GDM1 (cell line): ENCODE measurements around the gene CD320.
A peak's percentile ranks its signal among the peaks of the same experiment; 100 is the strongest.
"Not testable (repeated sequence)": the region's sequence is repeated elsewhere in the genome, so short reads cannot be mapped to it uniquely, and the experiment has no call there.

ENCODE experiments used
- DNase-seq: peaks from one replicate; lab custom pipeline; 2025; lab: John Stamatoyannopoulos, UW

Gene CD320

DNA sequence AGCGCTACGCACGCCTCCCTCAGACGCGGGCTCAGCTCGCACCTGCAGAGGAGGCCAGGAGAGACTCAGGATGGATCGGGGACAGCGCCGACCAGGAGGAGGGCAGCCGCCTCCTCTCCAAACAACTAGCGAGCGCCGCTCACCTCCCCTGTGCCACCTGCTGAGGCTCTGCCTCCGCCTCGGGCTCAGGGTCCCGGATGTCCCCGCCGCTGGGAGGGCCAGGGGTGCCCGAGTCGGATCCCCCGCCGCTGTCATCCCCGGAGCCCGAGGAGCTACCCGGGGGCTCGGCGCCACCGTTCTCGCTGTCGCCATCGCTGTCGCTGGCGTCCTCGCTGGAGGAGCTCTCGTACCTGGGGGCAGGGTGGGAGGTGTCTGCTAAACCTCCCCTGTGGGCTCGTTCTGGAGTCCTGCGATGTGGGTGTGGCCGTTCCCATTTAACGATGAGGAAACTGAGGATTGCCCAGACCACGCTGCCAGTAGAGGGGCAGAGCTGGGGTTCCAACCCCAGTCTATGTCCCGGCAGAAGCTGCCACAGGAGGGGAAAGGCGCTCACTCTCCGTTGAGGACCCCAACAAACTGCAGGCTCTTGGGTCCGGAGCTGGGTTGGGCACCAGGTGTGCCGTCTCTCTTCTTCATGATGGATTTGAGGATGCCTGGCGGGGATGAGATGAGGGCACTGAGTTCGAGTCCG is 25.8 kb upstream of the CD320 start:
- DNase-seq, result no peak

DNA sequence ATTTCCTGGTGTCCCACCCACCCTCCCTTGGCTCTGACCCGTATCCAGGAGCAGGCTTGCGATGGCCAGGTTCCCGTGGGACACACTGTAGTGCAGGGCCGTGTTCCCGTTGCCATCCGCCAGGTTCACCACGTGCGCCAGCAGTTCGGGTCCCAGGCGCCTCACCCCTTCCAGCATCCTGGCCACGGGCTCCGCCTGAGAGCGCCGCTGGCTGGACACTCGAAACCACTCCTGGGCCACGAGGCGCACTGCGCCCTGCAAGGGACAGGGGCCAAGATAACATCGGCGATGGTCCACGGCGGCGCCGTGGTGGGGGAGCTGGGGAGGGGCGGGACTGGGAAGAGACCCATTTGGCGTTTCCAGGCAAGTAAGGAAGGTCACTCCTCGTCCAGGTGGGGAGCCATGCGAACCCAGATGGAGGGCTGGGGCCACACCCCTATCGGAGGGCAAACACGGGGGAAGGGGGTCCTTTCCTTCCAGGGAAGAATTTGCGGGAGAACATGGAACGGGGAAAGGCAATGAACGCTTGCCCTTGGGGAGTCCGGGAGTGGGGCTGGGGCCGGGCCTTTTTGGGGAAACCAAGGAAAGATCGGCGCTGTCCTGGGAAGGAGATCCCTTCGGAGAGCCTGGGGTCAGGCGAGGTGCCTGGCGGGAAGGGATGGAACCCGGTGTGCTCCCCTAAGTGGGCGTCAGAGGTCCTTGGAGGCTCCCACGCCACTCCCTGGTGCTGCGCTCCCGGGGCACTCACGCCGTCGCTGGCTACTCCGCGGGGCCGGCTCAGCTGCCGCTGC is 25.0 kb upstream of the CD320 start:
- no peak for DNase-seq

DNA sequence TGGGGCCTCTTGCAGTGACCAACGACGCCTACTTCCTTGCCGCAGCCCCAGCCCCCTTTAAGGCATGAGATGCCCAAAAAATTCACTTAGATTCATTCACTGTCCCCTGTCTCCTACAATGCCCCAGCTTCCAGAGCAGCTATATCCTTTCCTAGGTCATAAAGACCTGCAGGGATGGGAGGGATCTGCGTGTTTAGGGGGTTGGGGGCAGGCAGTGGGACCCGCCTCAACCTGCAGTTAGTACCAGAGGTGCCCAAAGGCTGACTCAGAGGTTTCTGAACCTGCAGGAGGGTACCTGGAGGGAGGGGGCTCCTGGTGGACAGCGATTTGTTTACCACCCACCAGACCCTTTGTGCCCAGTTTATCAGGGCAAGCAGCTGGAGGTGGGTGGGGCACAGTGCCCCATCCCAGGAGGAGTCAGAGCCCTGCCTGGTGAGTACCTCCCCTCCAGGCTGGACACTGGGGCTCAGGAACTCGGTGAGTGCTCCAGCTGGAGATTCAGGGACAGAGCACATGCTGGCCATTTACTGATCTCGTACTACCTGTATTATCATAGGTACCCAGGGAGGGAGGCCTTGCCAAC is 23.2 kb upstream of the CD320 start:
- DNase-seq, result no peak

DNA sequence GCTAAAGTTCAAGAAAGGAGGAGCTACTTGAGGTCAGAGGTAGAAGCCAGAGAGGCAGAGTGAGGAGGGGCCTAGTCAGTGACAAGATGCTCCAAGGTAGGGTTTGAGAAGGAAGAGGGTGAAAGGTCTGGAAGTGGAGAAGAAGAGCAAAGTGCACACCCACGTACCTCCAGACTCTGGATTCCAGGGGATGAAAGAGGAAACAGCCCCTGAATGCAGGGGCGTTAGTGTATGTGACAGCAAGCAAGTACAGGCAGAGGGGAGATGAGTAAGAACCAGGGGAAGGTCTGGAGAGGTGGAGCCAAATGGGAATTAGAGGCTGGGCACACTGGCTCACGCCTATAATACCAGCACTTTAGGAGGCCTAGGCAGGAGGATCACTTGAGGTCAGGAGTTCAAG is 21.8 kb upstream of the CD320 start:
- no peak for DNase-seq

DNA sequence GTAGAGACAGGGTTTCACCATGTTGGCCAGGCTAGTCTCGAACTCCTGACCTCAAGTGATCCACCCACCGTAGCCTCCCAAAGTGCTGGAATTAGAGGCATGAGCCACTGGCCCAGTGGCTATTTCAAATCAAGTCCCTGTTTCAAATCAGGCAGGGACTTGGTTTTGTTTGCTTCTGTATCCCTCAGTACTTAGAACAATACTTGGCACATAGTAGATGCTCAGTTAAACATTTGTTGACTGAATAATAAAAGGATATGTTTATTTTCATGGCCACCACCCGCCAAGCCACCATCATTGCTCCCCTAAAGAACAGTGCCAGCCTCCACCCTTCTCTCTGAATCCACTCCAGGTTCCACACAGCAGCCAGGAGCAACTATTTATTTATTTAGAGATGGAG is 17.3 kb upstream of the CD320 start:
- no peak for DNase-seq

DNA sequence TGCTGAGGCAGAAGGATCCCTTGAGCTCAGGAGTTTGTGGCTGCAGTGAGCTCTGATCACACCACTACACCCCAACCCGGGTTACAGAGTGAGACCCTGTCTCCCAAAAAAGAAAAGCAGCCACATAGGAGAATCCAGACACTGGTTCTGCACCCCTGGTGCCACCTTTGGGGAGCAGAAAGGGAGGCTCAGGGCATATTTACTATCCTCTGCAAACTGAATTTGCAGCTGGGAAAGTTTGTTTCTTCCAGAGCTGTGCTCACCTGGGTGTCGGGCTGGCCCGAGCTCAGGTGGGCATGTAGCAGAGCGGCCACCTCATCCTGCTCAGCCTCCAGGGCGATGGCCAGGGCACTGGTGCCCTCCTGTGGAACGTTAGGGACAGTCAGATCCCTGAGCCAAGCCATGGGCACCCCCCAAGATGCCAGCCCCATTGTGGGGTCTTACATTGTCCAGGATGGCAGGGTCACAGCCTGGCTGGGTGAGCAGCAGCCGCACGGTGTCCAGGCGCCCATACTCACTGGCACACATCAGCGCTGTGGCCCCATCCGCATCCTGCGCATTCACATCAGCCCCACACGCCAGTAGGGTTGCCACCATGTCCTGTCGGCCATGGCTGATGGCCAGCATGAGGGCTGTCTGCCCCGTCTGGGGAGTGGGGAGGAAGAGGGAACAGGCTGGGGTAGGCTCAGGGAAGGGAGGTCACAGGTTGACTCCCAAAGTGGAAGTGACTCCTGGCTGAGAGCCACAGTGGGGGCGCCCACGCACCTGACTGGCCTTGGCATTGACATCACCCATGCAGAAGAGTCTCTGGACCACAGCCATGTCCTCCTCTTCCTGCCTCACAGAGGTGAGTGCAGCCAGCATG is 16.3 kb upstream of the CD320 start:
- no peak for DNase-seq

DNA sequence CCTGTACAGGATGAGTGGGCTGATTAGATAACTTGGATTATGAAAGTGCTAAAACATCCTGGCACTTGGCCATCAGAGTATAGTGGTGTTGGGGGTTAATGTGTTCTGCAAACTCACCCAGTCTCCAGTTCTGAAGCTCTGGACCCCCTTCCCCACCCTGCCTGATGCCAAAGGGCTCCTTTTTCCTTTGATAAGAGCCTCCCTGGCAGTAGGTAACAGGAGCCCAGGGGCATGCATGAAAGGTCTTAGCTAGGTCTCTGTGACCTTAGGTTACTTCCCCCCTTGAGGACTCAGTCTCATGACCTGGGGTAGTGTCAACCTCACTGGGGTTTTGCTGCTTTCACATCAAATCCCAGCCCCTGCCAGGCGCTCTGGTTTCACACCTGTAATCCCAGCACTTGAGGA is 15.6 kb upstream of the CD320 start:
- no peak for DNase-seq

DNA sequence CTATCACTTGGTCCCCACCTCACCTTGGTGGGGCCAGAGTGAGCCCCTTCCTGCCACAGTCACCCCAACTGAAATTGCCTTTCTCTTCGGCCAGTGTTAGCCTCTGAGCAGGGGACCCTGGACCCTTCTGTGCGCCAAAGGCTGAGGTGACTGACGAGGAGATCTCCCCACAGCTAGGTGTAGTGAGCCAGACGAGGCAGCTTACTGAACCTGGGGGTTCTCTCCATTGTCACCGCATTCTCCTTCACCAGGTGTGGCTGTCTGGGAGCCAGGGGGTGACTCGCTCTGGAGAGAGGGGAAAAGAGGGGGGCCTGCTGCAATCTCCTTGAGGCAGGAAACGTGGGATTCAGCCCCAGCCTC is 14.5 kb upstream of the CD320 start:
- no peak for DNase-seq

DNA sequence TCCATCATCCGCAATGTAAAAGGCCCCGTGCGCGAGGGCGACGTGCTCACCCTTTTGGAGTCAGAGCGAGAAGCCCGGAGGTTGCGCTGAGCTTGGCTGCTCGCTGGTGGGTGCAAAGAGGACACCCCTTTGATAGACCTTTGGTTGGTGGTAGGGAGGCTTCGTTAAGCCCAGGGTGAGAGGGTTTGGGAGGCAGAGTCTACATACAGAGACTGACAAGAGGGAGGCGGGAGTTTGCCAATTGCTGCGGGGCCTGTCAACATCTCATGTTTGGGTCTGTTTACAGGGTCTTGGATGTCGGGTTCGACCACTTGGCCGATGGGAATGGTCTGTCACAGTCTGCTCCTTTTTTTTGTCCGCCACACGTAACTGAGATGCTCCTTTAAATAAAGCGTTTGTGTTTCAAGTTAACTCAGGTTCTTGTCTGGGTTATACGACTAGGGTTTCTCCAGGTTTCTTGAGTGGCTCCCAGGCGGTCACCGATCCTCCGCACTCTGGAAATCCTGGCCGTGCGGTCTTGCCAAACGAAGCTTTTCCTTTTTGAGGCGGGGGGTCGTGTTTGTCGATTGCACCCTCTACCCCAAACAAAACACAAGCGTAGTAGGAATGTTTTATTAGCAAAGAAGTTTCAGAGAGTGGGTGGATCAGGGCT is 14.0 kb upstream of the CD320 start:
- no peak for DNase-seq

DNA sequence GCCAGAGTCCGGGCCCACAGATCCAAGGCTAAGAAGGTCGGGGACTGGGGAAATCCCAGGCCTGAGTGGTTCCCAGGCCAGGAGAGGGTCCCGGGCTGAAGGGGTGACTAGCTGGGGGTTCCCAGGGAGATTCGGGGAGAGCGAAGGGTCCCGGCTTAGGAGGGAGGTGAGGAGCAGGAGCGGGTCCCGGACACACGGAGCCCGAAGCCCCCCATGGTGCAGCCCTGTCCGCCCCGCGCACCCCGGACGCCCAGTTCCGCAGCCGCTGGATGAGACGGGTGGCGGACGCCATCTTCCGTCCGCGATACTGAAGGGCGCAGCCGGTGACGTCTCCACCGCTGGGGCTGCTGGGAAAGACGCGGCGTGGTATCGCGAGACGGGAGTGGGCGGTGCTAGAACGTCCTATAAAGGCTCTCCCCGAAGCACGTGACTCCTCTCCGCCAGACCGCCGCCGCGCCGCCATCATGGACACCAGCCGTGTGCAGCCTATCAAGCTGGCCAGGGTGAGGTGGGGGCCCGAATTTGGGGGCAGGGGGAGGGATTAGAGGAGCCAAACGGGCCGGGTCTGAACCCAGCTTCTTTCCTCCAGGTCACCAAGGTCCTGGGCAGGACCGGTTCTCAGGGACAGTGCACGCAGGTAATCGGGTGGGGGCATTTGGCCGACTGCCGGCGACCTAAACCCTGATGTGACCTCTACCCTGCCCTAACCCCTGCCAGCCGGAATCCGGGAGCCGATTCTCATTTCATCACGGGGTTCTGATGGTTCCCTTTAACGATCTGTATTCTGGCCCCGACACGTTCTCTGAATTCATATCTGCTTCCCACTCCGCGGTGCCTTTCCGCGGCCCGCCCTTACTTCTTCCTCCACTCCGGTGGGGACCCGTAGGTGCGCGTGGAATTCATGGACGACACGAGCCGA is 13.2 kb upstream of the CD320 start, which contains the start of the genes NDUFA7 and RPS28:
Gene NDUFA7 (minus strand): TSS at position 309 of the 919 bp plus-strand sequence. CDS start 17 bp downstream, at position 292.
Gene RPS28 (plus strand): TSS at position 430 of the 919 bp plus-strand sequence. CDS start 35 bp downstream, at position 465.
- peak; percentile 93 for DNase-seq

DNA sequence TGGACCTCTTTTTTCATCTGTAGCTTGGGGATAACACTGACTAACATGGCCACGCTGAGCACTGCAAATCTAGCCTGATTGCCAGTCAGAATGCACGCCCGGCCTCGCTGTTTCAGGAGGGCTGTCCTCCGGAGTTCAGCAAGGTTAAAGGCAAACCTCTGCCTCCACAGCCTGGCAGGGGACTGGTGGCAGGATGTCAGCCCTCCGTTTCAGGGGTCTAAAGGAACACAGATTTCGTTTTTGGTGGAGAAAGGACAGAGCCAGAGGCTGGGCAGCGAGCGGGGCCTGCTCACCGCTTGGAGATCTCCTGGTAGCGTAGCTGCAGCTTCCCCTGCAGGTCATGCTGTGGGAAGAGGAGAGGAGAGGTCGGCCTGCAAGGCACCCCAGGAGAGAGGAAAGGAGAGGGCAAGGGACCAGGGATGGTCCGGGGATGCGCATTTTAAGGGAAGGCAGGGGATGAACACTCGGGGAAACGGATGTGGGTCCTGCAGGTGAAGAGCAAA is 12.5 kb upstream of the CD320 start:
- no peak for DNase-seq

DNA sequence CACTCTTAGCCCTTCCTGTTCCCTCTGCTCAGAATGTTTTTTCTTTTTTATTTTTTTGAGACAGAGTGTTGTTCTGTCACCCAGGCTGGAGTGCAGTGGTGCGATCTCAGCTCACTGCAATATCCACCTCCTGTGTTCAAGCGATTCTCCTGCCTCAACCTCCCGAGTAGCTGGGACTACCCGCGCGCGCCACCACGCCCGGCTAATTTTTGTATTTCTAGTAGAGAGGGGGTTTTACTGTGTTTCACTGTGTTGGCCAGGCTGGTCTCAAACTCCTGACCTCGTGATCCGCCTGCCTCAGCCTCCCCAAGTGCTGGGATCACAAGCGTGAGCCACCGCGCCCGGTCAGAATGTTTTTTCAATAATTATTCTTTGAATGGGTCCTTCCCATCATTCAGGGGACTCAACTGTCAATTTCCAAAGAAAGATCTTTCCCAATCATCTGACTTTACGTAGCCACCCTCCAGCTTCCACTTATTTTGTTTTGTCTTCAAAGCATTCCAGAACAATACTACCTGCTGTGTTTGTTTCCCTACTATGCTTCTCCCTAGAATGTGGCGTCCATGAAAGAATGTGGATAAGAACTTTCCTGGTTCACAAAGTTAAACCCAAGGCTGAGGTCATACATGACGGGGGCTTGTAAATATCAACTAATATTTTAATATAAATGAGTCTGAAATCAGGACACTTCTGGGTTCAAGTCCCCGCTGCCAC is 11.8 kb upstream of the CD320 start:
- no peak for DNase-seq

DNA sequence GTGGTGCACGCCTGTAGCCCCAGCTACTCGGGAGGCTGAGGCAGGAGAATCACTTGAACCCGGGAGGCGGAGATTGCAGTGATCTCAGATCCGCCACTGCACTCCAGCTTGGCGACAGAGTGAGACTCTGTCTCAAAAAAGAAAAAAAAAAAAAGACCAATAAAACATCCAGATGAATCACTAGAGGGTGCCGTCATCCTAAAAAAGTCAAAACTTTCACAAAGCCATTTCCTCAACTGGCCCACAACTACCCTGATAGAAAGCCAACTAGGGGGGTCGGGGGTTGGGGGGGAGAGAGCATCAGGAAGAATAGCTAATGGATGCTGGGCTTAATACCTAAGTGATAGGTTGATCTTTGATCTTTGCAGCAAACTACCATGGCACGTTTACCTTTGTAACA is 10.7 kb upstream of the CD320 start:
- DNase-seq, result not testable (repeated sequence)

DNA sequence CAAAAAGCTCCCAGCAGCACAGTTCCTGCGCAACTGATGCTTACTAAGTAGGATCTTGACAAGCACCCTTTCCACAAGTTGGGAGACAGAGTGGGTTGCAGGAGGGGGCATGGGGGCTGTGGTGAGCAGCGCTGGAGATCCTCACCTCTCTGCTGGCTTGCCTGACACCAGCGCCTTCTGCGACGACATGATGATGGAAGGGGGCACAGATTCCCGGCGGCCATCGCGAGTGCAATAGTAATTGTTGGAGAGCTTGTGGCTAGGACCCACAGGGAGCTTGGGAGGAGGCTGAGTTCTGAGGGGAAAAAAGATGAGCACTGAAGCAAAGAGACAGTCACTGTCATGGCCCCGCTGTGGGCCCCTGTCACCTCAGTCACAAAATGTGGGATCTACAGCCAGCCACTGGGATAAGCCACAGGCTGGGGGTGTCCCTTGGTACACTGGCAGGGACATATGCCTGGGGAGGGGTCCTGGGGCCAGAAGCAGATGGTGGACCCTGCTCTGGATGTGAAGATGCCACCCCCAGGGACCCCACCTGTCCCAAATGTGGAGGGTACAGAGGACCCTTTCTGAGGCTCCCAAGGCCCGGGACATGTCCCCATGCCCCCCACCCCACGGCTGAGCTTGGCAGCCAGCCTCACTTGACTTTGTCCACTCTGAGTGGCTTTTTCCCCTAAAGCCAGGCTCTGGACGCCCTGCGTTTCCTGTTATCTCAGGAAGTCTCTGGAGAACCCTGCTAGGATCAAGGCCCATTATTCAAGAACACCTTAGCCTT is 8.4 kb upstream of the CD320 start:
- DNase-seq, result no peak

DNA sequence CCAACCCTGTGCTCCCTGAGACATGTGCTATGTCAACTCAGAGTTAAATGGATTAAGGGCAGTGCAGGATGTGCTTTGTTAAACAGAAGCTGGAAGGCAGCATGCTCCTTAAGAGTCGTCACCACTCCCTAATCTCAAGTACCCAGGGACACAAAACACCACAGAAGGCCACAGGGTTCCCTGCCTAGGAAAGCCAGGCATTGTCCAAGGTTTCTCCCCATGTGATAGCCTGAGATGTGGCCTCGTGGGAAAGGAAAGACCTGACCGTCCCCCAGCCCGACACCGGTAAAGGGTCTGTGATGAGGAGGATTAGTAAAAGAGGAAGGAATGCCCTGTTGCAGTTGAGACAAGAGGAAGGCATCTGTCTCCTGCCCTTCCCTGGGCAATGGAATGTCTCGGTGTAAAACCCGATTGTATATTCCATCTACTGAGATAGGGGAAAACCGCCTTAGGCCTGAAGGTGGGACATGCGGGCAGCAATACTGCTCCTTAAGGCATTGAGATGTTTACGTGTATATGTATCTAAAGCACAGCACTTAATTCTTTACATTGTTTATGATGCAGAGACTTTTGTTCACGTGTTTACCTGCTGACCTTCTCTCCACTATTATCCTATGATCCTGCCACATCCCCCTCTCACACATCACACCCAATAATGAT is 7.0 kb upstream of the CD320 start:
- DNase-seq, result not testable (repeated sequence)

DNA sequence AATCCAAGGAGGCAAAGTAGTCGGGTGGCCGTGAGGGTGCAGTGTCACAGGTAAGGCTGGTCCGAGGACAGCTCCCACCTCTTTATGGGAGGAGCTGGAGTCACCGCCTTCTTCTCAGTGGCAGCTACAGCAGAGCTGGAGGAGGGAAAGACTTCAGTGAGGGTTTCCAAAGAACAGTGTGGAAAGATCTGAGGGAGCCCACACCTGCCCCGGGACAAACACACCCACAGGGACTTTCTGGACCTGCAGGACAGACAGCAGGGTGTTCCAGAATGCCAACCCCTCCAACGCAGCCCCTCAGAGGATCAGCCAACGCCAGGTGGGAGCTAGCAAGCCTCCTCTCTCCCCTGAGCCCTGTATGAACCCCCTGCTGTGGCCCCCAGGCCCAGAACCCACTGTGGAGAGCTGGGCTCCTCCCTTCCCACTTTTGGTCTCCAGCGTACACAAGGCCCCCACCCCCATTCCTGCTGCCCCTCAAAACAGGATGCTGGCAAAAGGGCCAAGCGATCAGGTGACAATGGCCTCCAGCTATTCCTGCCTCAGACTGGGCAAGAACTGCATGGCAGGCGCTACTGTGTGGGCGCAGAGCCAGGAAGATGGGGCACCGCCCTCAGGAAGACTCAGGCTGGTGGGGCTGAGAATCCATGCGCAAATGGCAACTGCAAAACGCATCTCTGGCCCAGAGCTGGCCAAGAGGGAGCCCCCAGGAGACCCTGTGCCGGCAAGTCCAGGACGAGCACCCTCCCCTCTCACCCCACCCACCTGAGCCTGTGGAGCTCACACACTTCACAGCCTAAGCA is 3.5 kb upstream of the CD320 start:
- DNase-seq, result no peak

DNA sequence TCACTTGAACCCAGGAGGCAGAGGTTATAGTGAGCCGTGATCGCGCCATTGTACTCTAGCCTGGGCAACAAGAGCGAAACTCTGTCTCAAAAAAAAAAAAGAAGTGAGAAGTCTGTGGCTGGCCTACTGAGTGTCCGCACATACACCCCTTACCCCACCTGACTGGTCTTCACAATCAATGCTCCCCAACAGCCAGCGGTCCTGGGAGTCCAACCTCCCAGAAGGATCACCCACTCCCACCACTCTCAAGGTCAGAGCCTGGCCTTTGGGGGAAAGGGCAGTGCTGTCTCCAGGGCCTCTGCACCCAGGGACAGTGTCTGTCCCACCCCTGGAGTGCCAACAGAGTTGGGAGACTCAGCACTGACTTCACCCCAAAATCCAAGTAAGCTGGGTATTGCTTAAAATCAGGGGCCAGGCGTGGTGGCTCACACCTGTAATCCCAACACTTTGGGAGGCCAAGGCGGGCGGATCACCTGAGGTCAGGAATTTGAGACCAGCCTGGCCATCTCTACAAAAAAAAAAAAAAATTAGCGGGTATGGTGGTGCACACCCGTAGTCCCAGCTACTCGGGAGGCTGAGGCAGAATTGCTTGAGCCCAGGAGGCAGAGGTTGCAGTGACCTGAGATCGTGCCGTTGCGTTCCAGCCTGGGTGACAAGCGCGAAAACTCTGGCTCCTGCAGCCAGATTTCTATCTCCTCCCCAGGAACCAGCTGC is 2.3 kb upstream of the CD320 start:
- DNase-seq, result no peak
